ENCODE measurements around the gene CHST8. TPM values are rescaled to one million over a fixed set of nuclear protein-coding genes. Genes with fewer than 3 reads are reported as not detected.

The CHST8 gene
- total and polyA plus RNA-seq, 2 of the 13 experiments (the other 11 are each of a cell fraction or from before 2014, with no cell fraction given): not detected

GRCh38 chr19:33691030-33691427 is 69.3 kb downstream of the CHST8 start:
- FAIRE-seq: no peak

GRCh38 chr19:33691736-33692135 is 70.0 kb downstream of the CHST8 start:
- no peak overlapping the region for H3K27ac ChIP-seq (ENCODE audit: extremely low read length, insufficient read depth, low read length)
- POLR2A ChIA-PET: no interaction called here
- H3K9me3 ChIP-seq (ENCODE audit: low read length): no peaks in the 10 kb centered on the region
- BruUV-seq (replicated peaks): no TSS peak
- ATAC-seq: no peak
- H2AFZ ChIP-seq (ENCODE audit: low read length): no peak overlapping the region
- no peak overlapping the region for H3K4me2 ChIP-seq (ENCODE audit: low read depth, low read length)
- intact Hi-C loops (cut with micrococcal nuclease; ENCODE audit: unreplicated experiment) (no loop called here), in situ Hi-C loops (cut with HindIII; ENCODE audit: extremely low pct_ligation_motif_present, low pct_unique_long_range_greater_than_20kb) (no loop called here)
- H3K27me3 ChIP-seq (ENCODE audit: control insufficient read depth in 1 of 2, insufficient read depth in 2 of 2, low read length in 2 of 2): peaks cover 2 to 10% of the 10 kb centered on the region in 2 experiments; a peak in 4 of 5 replicates
- H3K4me1 ChIP-seq (ENCODE audit: insufficient read depth, low read length): no peaks in the 10 kb centered on the region
- no peak for DNase-seq (ENCODE audit: low spot score)
- no peak for FAIRE-seq
- H3K4me3 ChIP-seq (replicated peaks in 1 of 3; ENCODE audit: insufficient read depth in 1 of 3, low read depth in 2 of 3, low read length in 3 of 3): no peak overlapping the region
- no peaks in the 10 kb centered on the region for H3K79me2 ChIP-seq (ENCODE audit: insufficient read depth, low read length)
- 19% methylated on average over 7 of the region's 7 CpGs for WGBS (ENCODE audit: low lambda C conversion rate)
- H4K20me1 ChIP-seq (ENCODE audit: insufficient read depth, low read length): peaks cover 3% of the 10 kb centered on the region; the same call in 1 of the 2 replicates
- CTCF ChIA-PET (ENCODE audit: low intra/inter-chr PET ratio, low total read pairs): no interaction called here
- H3K9ac ChIP-seq (ENCODE audit: insufficient read depth, low read depth, low read length): no peak overlapping the region
- H3K36me3 ChIP-seq (replicated peaks in 1 of 2; ENCODE audit: control insufficient read depth in 1 of 2, insufficient read depth in 2 of 2, low read length in 2 of 2): no peaks in the 10 kb centered on the region
- no peak for TF ChIP-seq PCBP2 (optimal IDR thresholded peaks at IDR 0.05; ENCODE audit: low read depth, low read length, poor library complexity, severe bottlenecking)
- no peak for TF ChIP-seq ZNF790 (CRISPR knock-in tag; IDR thresholded peaks at IDR 0.05; ENCODE audit: borderline replicate concordance)
- no peak for TF ChIP-seq NCOR1 (IDR thresholded peaks at IDR 0.05; ENCODE audit: borderline replicate concordance, low read length)
- no peak for TF ChIP-seq MED13 (CRISPR knock-in tag; IDR thresholded peaks at IDR 0.05)
- no peak for TF ChIP-seq ZC3H4 (CRISPR knock-in tag; IDR thresholded peaks at IDR 0.05; ENCODE audit: borderline replicate concordance)
- no peak for TF ChIP-seq RAD51 (IDR thresholded peaks at IDR 0.05; ENCODE audit: borderline replicate concordance)
- TF ChIP-seq, protein P1, sequence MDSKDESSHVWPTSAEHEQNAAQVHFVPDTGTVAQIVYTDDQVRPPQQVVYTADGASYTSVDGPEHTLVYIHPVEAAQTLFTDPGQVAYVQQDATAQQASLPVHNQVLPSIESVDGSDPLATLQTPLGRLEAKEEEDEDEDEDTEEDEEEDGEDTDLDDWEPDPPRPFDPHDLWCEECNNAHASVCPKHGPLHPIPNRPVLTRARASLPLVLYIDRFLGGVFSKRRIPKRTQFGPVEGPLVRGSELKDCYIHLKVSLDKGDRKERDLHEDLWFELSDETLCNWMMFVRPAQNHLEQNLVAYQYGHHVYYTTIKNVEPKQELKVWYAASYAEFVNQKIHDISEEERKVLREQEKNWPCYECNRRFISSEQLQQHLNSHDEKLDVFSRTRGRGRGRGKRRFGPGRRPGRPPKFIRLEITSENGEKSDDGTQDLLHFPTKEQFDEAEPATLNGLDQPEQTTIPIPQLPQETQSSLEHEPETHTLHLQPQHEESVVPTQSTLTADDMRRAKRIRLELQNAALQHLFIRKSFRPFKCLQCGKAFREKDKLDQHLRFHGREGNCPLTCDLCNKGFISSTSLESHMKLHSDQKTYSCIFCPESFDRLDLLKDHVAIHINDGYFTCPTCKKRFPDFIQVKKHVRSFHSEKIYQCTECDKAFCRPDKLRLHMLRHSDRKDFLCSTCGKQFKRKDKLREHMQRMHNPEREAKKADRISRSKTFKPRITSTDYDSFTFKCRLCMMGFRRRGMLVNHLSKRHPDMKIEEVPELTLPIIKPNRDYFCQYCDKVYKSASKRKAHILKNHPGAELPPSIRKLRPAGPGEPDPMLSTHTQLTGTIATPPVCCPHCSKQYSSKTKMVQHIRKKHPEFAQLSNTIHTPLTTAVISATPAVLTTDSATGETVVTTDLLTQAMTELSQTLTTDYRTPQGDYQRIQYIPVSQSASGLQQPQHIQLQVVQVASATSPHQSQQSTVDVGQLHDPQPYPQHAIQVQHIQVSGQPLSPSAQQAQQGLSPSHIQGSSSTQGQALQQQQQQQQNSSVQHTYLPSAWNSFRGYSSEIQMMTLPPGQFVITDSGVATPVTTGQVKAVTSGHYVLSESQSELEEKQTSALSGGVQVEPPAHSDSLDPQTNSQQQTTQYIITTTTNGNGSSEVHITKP (CRISPR knock-in tag; IDR thresholded peaks at IDR 0.05; ENCODE audit: low read depth): no peak
- TF ChIP-seq ZNF777 (CRISPR knock-in tag; IDR thresholded peaks at IDR 0.05): no peak
- TF ChIP-seq NCOA1 (CRISPR knock-in tag; IDR thresholded peaks at IDR 0.05): no peak
- no peak for TF ChIP-seq HOXA7 (CRISPR knock-in tag; IDR thresholded peaks at IDR 0.05)

More at GRCh38 chr19:33691030-33691427, 69.3 kb downstream of the CHST8 start:
- no TSS peak for BruUV-seq (replicated peaks)
- Histone ChIP-seq H4K20me1 (ENCODE audit: insufficient read depth, low read length) (peaks cover 5% of the 10 kb centered on the region; the same call in 1 of the 2 replicates), H2AFZ (ENCODE audit: low read length) (no peak overlapping the region), H3K36me3 (replicated peaks in 1 of 2; ENCODE audit: control insufficient read depth in 1 of 2, insufficient read depth in 2 of 2, low read length in 2 of 2) (no peaks in the 10 kb centered on the region), H3K9me3 (ENCODE audit: low read length) (no peaks in the 10 kb centered on the region), H3K4me2 (ENCODE audit: low read depth, low read length) (no peak overlapping the region), H3K27ac (ENCODE audit: extremely low read length, insufficient read depth, low read length) (no peak overlapping the region), H3K4me3 (replicated peaks in 1 of 3; ENCODE audit: insufficient read depth in 1 of 3, low read depth in 2 of 3, low read length in 3 of 3) (no peak overlapping the region), H3K79me2 (ENCODE audit: insufficient read depth, low read length) (no peaks in the 10 kb centered on the region), H3K27me3 (ENCODE audit: control insufficient read depth in 1 of 2, insufficient read depth in 2 of 2, low read length in 2 of 2) (peaks cover 3 to 15% of the 10 kb centered on the region in 2 experiments; a peak in 4 of 5 replicates), H3K4me1 (ENCODE audit: insufficient read depth, low read length) (no peaks in the 10 kb centered on the region), H3K9ac (ENCODE audit: insufficient read depth, low read depth, low read length) (no peak overlapping the region)
- ATAC-seq (no peak), DNase-seq (ENCODE audit: low spot score) (no peak)
- in situ Hi-C loops (cut with HindIII; ENCODE audit: extremely low pct_ligation_motif_present, low pct_unique_long_range_greater_than_20kb) (no loop called here), intact Hi-C loops (cut with micrococcal nuclease; ENCODE audit: unreplicated experiment) (no loop called here)
- POLR2A ChIA-PET: no interaction called here
- 67% methylated on average over 1 of the region's 12 CpGs for WGBS (ENCODE audit: low lambda C conversion rate)
- TF ChIP-seq MNT (IDR thresholded peaks at IDR 0.05) (peak; percentile 83), ZNF160 (CRISPR knock-in tag; IDR thresholded peaks at IDR 0.05) (no peak)
- CTCF ChIA-PET (ENCODE audit: low intra/inter-chr PET ratio, low total read pairs): no interaction called here

Measured in HepG2 (cell line).